Panc1 (cell line): ENCODE measurements around the gene STK24.

Experiments used
- CTCF ChIP-seq: fragments of 450-650 bp; IDR thresholded peaks from 2 replicates; pipeline ENCODE4 v1.5.1; 2017; ENCODE audit warnings: mild to moderate bottlenecking
- POLR2AphosphoS5 ChIP-seq: IDR thresholded peaks from 2 replicates; pipeline ENCODE4 v1.6.1; 2012; ENCODE audit warnings: mild to moderate bottlenecking, low read depth, low read length, moderate library complexity
- TCF7L2 ChIP-seq: IDR thresholded peaks from 2 replicates; pipeline ENCODE4 v1.6.1; 2011; ENCODE audit warnings: mild to moderate bottlenecking, low read depth, low read length, inconsistent platforms
- TF ChIP-seq, protein P1 (sequence below), 2 experiments: IDR thresholded peaks; 2 replicates each; pipeline ENCODE4 v1.6.1; 2011 to 2012; ENCODE audit warnings: low read depth in 2 of 2, control low read depth in 1 of 2, low read length in 1 of 2, mild to moderate bottlenecking in 1 of 2, moderate library complexity in 1 of 2; ENCODE audit not compliant: insufficient read depth in 1 of 2

DNA sequence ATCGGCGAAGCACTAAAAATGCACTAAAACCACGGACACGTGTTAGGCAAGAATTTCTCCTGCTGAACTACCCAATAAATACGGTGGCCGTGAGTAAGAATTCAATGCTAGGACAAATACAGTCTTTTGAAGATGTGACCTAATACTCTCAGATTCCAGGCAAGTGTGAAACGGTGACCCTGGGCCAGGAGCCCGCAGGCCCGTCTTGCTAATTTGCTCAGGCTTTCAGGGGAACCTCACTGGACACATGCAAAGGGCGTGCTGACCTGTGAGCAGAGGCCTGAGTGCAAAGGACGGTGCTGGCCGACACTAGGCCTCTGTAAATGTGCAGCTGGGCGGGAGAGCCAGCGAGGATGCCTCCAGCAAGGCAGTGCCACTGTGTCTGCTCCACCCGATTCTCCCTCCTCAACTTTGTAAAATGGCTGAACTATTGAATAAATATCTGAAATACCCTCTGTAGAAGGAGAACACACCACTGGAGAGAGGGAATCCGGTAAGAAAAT, 70.1 kb downstream of the STK24 start:
- TF ChIP-seq, protein P1, sequence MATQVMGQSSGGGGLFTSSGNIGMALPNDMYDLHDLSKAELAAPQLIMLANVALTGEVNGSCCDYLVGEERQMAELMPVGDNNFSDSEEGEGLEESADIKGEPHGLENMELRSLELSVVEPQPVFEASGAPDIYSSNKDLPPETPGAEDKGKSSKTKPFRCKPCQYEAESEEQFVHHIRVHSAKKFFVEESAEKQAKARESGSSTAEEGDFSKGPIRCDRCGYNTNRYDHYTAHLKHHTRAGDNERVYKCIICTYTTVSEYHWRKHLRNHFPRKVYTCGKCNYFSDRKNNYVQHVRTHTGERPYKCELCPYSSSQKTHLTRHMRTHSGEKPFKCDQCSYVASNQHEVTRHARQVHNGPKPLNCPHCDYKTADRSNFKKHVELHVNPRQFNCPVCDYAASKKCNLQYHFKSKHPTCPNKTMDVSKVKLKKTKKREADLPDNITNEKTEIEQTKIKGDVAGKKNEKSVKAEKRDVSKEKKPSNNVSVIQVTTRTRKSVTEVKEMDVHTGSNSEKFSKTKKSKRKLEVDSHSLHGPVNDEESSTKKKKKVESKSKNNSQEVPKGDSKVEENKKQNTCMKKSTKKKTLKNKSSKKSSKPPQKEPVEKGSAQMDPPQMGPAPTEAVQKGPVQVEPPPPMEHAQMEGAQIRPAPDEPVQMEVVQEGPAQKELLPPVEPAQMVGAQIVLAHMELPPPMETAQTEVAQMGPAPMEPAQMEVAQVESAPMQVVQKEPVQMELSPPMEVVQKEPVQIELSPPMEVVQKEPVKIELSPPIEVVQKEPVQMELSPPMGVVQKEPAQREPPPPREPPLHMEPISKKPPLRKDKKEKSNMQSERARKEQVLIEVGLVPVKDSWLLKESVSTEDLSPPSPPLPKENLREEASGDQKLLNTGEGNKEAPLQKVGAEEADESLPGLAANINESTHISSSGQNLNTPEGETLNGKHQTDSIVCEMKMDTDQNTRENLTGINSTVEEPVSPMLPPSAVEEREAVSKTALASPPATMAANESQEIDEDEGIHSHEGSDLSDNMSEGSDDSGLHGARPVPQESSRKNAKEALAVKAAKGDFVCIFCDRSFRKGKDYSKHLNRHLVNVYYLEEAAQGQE (IDR thresholded peaks at IDR 0.05; ENCODE audit: insufficient read depth in 1 of 2, low read depth in 2 of 2, low read length in 1 of 2), result no peak
- TF ChIP-seq TCF7L2 (no peak), CTCF (no peak), POLR2AphosphoS5 (no peak)
